ENCODE measurements around the gene TRIM32.

Gene TRIM32

DNA sequence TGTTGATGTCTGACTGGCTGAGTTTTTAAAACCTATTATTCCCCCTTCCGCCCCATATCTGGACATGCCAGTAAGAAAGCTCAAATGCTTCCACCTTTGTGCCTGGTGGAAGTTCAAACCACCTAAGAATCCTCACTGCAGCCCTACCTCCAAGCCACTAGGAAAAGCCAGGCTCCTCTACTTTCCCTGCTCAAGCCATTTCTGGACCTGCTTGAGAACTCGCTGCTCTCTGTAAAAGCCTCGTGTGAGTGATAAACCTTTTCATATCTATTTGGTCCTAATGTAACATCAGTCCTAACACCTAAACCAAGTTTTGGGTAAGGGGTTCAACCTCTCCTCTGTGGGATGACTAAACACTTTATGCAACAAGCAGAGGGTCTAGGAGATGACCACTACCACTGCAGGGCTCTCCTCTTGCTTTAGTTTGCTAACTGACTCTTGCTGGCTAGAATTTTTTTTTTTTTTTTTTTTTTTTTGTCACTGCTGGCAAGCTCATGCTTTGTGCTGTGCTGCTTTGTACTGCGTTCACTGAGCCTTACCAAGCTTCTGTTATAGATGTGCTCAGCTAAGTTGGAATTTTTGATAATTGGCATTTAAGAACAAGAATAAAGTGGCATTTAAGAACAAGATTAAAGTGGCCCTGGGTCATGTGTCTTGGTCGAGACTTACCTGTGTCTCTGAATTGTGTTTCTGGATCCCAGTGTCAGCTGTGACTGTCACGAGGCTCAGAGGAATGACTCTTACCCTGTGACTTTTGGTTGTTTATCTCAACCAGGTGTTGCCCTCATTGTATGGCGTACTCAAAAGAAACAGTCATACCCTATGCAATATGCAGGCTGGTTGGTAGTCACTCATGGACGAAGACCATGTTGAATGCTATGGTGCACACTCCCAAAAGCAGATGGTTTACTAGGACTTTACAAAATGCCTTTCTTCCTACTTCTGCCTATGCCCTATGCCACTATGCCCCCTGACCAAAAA lies 19.5 kb downstream of the TRIM32 start:
- no peak for DNase-seq

DNA sequence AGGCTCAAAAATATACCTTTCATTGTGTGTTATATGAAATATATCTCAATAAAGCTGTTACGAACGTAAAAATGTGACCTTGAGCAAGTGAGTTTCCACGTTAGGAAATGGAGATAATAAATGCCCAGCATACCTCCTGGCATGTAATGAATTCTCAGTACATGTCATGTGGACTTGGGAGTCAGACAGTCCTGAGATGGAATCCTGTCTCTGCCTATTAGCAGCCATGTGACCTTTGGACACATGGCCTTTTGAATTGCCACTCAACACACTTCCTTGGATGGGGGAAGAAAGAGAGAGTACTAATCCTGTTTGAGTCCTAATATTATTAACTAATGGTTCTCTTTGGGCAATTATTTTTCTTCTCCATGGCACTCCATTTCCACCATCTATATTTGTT lies 25.7 kb downstream of the TRIM32 start:
- DNase-seq, result no peak

DNA sequence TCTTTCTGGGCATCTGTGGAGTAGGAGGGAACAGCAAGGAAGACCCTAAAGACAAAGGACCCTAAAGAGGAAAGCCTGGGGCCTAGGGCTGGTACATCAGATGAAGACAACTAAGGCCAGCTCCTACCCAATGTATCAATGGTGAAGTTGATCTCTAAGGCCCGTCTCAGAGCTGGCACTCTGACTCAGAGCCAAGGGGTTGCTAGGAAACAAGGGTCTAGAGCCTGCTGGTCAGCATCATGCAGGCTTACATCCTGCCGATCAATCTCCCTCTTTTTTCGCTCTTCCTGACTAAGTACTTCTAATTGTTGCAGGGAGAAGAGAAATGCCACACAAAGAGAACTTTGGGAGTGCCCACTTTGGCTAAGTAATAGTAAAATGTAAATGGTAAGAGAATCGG lies 26.2 kb downstream of the TRIM32 start:
- DNase-seq, result no peak

- DNase-seq, result no peak
Observed at GRCh38 chr9:116715751-116716150, 28.6 kb downstream of the TRIM32 start.

DNA sequence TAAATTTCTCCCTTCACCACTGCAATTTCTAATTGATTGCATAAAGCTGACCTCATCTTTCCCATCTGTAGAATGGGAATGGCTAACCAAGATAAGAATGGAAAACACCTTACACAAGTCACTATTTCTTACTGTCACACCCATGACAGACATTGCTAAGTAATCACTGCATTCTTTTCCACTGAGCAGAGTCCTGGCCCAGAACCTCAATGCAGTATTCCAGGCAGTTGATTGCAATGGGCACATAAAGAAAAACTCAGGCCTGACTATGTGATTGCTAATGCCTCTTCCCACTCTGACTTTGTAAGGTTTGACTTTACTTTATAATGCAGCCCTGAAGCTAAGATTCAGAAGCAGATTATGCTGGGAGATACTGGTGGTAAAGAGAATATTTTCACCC lies 29.3 kb downstream of the TRIM32 start:
- DNase-seq, result peak; percentile 10

- peak; percentile 70 for DNase-seq
Observed at GRCh38 chr9:116717150-116717549, 30.0 kb downstream of the TRIM32 start.

DNA sequence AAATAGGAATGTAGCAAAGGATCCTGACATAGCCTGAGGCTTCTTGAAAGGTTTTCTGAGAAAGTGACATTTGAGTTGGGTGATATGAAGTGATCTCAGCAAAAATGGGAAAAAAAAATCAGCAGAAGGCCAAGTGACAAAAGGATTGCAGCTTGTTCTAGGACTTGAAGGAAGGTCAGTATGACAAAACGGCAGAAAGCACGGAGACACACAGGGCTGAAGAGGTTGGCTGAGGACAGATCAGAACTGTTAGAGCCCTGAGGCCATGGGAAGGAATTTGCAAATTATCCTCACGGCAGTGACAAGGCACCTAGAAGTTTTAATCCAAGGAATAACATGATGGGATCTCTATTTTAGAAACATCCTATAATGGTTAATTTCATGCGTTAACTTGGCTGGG lies 31.0 kb downstream of the TRIM32 start:
- DNase-seq, result no peak

DNA sequence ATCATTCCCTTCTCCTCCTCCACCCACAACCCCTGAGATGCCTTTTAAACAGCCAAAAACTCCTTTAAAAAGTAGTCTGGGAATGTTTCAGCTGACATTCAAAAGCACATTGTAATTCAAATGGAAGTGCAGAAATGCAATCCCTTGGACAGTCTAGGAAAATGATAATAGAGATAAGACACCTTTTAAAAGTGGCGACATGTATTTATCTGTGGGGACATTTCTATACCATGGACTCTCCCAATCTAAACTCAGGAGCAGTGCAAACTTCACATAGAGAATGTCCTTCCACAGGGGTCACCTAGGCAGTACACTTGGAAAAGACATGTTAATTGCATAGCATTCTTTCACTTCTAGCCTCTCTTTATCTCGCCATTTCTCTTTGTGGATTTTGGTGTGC lies 33.0 kb downstream of the TRIM32 start:
- no peak for DNase-seq

- no peak for DNase-seq
Observed at GRCh38 chr9:116721411-116721810, 34.3 kb downstream of the TRIM32 start.

GRCh38 chr9:116721944-116722343 lies 34.8 kb downstream of the TRIM32 start:
- DNase-seq, result no peak

DNA sequence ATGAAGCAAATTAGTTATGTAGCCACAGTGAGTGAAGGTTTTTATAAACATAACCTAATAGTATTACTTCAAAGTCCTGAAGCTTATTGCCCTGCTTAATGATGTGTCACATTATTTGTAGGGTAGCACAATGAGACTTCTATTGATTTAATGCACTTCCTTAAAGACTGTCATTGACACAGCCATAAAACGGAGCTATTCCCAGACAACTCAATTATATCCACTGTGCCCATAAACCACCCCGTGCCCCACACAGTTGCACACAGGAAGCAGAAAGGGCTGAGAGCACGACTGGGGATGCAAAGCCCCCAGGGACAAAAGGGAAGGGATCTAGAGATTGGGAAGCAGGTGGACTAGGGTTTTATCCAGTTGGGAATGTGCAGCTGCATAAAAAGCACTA lies 37.0 kb downstream of the TRIM32 start:
- DNase-seq, result no peak

GRCh38 chr9:116726602-116727001 lies 39.5 kb downstream of the TRIM32 start:
- no peak for DNase-seq

DNA sequence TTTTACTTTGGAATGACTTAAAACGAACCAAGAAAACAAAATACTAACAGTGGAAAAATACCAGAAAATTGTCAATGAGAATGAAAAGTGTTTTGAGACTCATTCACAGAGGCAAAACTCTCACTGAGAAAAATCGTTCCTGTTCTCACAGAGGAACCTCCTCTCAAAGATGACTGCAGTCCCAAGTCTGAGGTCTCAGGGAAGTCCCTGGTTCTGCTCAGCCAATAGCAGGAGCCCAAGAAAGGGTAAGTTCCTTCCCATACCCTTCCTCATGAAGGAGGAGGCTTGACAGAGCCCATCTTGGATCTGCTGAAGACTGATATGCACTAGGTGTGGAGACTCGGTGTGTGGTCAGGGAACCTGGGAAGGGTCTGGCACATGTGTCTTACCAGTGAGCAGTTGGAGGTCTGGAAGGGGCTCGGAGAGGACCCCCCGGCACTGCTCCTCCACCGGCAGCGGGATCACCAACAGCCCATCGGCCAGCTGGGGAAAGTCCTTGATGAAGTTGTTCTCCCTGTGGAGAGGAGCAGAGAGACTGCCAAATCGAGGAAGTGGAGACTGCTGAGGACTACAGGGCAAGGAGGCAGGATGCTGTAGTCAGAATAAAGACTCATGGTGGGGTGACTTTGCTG lies 46.0 kb downstream of the TRIM32 start:
- no peak for DNase-seq

- no peak for DNase-seq
Observed at GRCh38 chr9:116736399-116737151, 49.5 kb downstream of the TRIM32 start.

GRCh38 chr9:116737152-116737546 lies 50.0 kb downstream of the TRIM32 start:
- peak; percentile 74 for DNase-seq

DNA sequence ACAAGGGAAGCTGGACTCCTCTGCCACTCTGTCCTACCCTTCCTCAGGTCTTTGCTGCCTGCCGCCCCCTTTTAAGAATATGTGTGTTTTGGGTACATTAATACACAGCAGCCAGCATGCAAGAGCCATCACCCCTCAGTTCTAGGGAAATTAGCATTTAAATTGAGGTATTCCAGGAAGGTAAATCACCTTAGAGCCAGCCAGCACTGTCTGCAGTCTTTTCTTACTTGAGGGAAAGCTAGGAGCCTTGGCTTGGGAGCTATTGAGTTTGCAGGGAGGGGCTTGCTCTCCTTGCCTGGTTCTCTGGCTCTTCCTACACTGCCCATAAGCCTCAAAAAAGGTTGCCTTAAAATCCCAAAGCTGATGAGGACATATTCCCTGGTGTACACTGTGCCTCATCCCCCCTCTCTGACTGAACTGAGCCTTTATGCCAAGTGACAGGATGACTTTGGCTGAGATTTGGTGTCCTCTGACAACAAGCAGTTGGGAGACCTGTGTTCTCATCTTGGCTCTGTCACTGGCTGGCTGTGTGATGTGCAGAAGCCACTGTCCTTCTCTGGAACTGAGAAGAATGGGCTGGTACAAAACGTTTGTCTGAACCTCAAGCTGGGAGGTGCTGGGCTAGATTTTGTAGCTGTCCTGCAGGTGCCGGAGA lies 54.1 kb downstream of the TRIM32 start:
- DNase-seq, result no peak

GRCh38 chr9:116741742-116742141 lies 54.6 kb downstream of the TRIM32 start:
- no peak for DNase-seq

DNA sequence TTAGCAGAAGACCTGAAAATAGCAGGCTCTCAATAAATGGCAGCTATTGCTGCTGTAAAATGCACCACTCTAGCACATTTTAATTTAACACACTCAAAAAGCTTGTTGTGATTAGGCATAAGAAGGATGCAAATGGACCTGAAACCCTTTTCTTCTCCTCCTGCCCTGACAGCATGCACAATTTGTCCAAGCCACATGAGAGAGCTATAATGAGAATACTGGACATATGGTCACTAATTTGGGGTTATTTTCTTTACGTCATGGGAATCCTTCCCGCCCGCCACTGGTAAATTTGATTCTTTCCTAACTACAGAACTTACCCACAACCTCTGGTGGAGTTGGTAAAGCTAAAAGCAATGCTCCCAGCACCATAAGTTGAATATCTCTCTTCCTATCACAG lies 62.1 kb downstream of the TRIM32 start:
- no peak for DNase-seq

DNA sequence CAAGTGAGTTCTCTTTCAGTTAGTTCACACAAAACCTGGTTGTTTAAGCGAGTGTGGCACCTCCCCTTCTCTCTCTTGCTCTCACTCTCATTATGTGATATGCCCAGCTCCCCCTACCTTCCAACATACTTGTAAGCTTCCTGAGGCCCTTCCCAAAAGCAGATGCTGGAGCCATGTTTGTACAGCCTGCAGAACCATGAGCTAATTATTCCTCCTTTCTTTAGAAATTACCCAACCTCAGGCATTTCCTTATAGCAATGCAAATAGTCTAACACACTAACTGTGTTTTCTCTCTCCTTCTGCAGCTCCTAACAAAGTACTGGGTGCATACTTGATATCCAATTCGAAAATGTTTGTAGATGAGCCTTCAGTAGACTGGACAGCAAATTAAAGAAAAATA lies 62.7 kb downstream of the TRIM32 start:
- DNase-seq, result no peak

GRCh38 chr9:116750510-116750909 lies 63.4 kb downstream of the TRIM32 start:
- DNase-seq, result no peak
